Nephron (organoid): ENCODE measurements around the gene MICALL2.

Experiments
- H3K27ac Mint-ChIP-seq, 3 experiments: 2 replicates each; pipeline ENCODE4 v1.8.0; 2020; ENCODE audit warnings: mixed read lengths in 3 of 3, mild to moderate bottlenecking in 2 of 3, moderate library complexity in 1 of 3
- H3K27me3 Mint-ChIP-seq: 2 replicates; pipeline ENCODE4 v1.8.0; 2021; ENCODE audit warnings: low read depth, mild to moderate bottlenecking, moderate library complexity, mixed read lengths
- H3K36me3 Mint-ChIP-seq: 2 replicates; pipeline ENCODE4 v1.8.0; 2020; ENCODE audit warnings: low read depth, mixed read lengths
- H3K4me1 Mint-ChIP-seq: 2 replicates; pipeline ENCODE4 v1.8.0; 2020; ENCODE audit warnings: mixed read lengths
- H3K4me3 Mint-ChIP-seq, 3 experiments: 2 replicates each; pipeline ENCODE4 v1.8.0; 2020; ENCODE audit warnings: mild to moderate bottlenecking in 3 of 3, mixed read lengths in 3 of 3, moderate library complexity in 2 of 3
- H3K9me3 Mint-ChIP-seq: 2 replicates; pipeline ENCODE4 v1.8.0; 2020; ENCODE audit warnings: mixed read lengths
- CTCF ChIP-seq, 3 experiments: fragments of 200-600 bp; sonication (generic); IDR thresholded peaks; one replicate each; pipeline ENCODE4 v1.5.0; 2021; ENCODE audit warnings: antibody characterized with exemption in 3 of 3; ENCODE audit not compliant: unreplicated experiment in 3 of 3

The MICALL2 gene

DNA sequence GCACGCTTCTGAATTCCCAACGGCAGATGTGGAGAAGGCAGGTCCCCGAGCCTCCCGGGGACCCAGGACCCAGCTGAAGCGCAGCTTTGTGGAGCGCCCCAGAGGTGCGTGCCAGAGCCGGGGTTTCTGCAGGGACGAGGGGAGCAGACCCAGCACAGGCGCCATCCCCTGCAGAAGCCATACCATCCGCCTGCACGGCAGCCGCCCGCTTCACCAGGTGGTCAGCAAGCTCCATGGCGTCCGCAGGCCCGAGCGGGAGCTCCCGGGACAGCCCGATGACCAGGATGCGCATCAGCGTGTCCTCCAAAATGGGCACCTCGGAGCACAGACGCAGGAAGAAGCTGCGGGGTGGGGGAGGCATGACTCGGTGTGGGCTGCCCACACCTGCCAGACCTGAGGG, 34.3 kb upstream of the MICALL2 start:
- no peaks in the 10 kb centered on the region for H3K9me3 Mint-ChIP-seq
- no peak for TF ChIP-seq CTCF (IDR thresholded peaks at IDR 0.05; ENCODE audit: unreplicated experiment in 3 of 3)
- H3K36me3 Mint-ChIP-seq, result peaks cover 45% of the 10 kb centered on the region
- H3K27ac Mint-ChIP-seq, result no peak overlapping the region
- H3K4me3 Mint-ChIP-seq, result no peak overlapping the region
- no peaks in the 10 kb centered on the region for H3K27me3 Mint-ChIP-seq
- no peaks in the 10 kb centered on the region for H3K4me1 Mint-ChIP-seq

- no peaks in the 10 kb centered on the region for H3K9me3 Mint-ChIP-seq
- peaks cover 49% of the 10 kb centered on the region for H3K36me3 Mint-ChIP-seq
- no peak for TF ChIP-seq CTCF (IDR thresholded peaks at IDR 0.05; ENCODE audit: unreplicated experiment in 3 of 3)
- H3K4me3 Mint-ChIP-seq, result no peak overlapping the region
- no peaks in the 10 kb centered on the region for H3K4me1 Mint-ChIP-seq
- no peaks in the 10 kb centered on the region for H3K27me3 Mint-ChIP-seq
- H3K27ac Mint-ChIP-seq, result no peak overlapping the region
These were observed 33.9 kb upstream of the MICALL2 start for GRCh38 chr7:1493129-1493528.

DNA sequence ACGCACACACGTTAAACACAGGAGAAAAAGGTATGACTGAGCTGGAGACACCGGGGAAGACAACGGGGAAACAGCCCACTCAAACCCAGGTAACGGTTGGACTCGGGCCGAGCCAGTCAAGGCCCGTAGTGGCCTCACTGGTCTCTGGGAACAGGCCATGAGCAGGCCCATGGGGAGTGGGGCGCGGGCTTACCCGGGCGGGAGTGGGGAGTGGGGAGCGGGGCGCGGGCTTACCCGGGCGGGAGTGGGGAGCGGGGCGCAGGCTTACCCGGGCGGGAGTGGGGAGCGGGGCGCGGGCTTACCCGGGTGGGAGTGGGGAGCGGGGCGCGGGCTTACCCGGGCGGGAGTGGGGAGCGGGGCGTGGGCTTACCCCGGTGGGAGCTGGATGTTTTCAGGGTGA, 33.4 kb upstream of the MICALL2 start:
- Mint-ChIP-seq H3K27me3 (no peaks in the 10 kb centered on the region), H3K27ac (no peak overlapping the region)
- TF ChIP-seq CTCF (IDR thresholded peaks at IDR 0.05; ENCODE audit: unreplicated experiment in 3 of 3), result no peak

GRCh38 chr7:1492221-1492620, 33.0 kb upstream of the MICALL2 start:
- H3K36me3 Mint-ChIP-seq, result peaks cover 42% of the 10 kb centered on the region
- no peak overlapping the region for H3K4me3 Mint-ChIP-seq
- no peaks in the 10 kb centered on the region for H3K4me1 Mint-ChIP-seq
- no peak for TF ChIP-seq CTCF (IDR thresholded peaks at IDR 0.05; ENCODE audit: unreplicated experiment in 3 of 3)
- no peak overlapping the region for H3K27ac Mint-ChIP-seq
- no peaks in the 10 kb centered on the region for H3K9me3 Mint-ChIP-seq
- H3K27me3 Mint-ChIP-seq, result no peaks in the 10 kb centered on the region

More for the DNA sequence above, 33.4 kb upstream of the MICALL2 start:
- no peaks in the 10 kb centered on the region for H3K4me1 Mint-ChIP-seq
- H3K9me3 Mint-ChIP-seq, result no peaks in the 10 kb centered on the region
- peaks cover 45% of the 10 kb centered on the region for H3K36me3 Mint-ChIP-seq
- no peak overlapping the region for H3K4me3 Mint-ChIP-seq

DNA sequence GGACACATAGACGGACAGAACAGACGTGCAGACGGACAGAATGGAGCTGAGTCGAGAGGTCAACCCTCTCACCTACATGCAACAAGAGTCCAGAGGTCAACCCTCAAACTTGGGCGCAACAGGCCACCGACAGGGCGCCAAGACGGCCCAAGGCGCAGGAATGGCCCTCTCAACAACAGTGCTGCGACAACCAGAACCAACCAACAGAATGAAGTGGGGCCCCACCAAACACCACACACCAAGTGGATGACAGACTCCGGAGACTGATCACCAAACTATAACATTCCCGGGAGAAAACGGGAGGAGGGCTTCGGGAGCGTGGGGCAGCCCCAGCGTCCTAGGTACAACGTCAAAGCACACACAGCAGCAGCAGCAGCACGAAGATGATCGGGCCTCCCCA, 31.6 kb upstream of the MICALL2 start:
- Mint-ChIP-seq H3K27ac (no peak overlapping the region), H3K4me1 (no peaks in the 10 kb centered on the region), H3K27me3 (no peaks in the 10 kb centered on the region), H3K4me3 (no peak overlapping the region), H3K36me3 (peaks cover 42% of the 10 kb centered on the region), H3K9me3 (no peaks in the 10 kb centered on the region)
- TF ChIP-seq CTCF (IDR thresholded peaks at IDR 0.05; ENCODE audit: unreplicated experiment in 3 of 3), result no peak

GRCh38 chr7:1489336-1489735, 30.1 kb upstream of the MICALL2 start:
- TF ChIP-seq CTCF (IDR thresholded peaks at IDR 0.05; ENCODE audit: unreplicated experiment in 3 of 3), result no peak
- no peaks in the 10 kb centered on the region for H3K27me3 Mint-ChIP-seq

More at GRCh38 chr7:1489336-1489735, 30.1 kb upstream of the MICALL2 start:
- peaks cover 43% of the 10 kb centered on the region for H3K36me3 Mint-ChIP-seq
- no peaks in the 10 kb centered on the region for H3K9me3 Mint-ChIP-seq
- no peak overlapping the region for H3K4me3 Mint-ChIP-seq
- H3K4me1 Mint-ChIP-seq, result no peaks in the 10 kb centered on the region
- no peak overlapping the region for H3K27ac Mint-ChIP-seq
